Stimulated activated CD8-positive, alpha-beta memory T cell treated with anti-CD3 and anti-CD28 coated beads, Interleukin-7, amount 100 ng/mL, for 1 hour (primary cell): ENCODE data around the gene MSANTD3.

Experiments
- DNase-seq, 2 donors: peaks; one replicate each; pipeline ENCODE4 v3.0.0-alpha.2; 2020; ENCODE audit warnings: low read depth in 2 of 2

MSANTD3 gene

GRCh38 chr9:100465761-100466160, 38.8 kb downstream of the MSANTD3 start:
- DNase-seq, result no peak

- DNase-seq, result no peak
Measured at GRCh38 chr9:100466171-100466828, 39.4 kb downstream of the MSANTD3 start.

GRCh38 chr9:100466829-100467221, 39.9 kb downstream of the MSANTD3 start:
- no peak for DNase-seq

- DNase-seq, result no peak
Measured at GRCh38 chr9:100468041-100468440, 41.1 kb downstream of the MSANTD3 start.

GRCh38 chr9:100472268-100472667, 45.3 kb downstream of the MSANTD3 start:
- no peak for DNase-seq

GRCh38 chr9:100472788-100473275, 45.9 kb downstream of the MSANTD3 start, which contains the start of gene TMEFF1:
TSS of gene TMEFF1 (plus strand) at chr9:100473149. CDS start at chr9:100473545, 396 bp downstream.
- no peak for DNase-seq

- no peak for DNase-seq
Measured at GRCh38 chr9:100473276-100474081, 46.5 kb downstream of the MSANTD3 start.

GRCh38 chr9:100474082-100474923, 47.4 kb downstream of the MSANTD3 start:
- no peak for DNase-seq

GRCh38 chr9:100474924-100475276, 48.0 kb downstream of the MSANTD3 start:
- DNase-seq, result no peak

GRCh38 chr9:100477241-100477640, 50.3 kb downstream of the MSANTD3 start:
- DNase-seq, result no peak

- DNase-seq, result no peak
Measured at GRCh38 chr9:100478192-100478591, 51.2 kb downstream of the MSANTD3 start.

GRCh38 chr9:100479820-100480219, 52.9 kb downstream of the MSANTD3 start:
- DNase-seq, result no peak

- DNase-seq, result no peak
Measured at GRCh38 chr9:100485196-100485595, 58.3 kb downstream of the MSANTD3 start.

GRCh38 chr9:100486479-100487176, 59.7 kb downstream of the MSANTD3 start:
- no peak for DNase-seq

GRCh38 chr9:100488177-100488576, 61.2 kb downstream of the MSANTD3 start:
- no peak for DNase-seq

GRCh38 chr9:100489836-100490235, 62.9 kb downstream of the MSANTD3 start:
- no peak for DNase-seq

GRCh38 chr9:100492952-100493351, 66.0 kb downstream of the MSANTD3 start:
- DNase-seq, result no peak

- no peak for DNase-seq
Measured at GRCh38 chr9:100498592-100498991, 71.6 kb downstream of the MSANTD3 start.

- DNase-seq, result no peak
Measured at GRCh38 chr9:100499460-100499859, 72.5 kb downstream of the MSANTD3 start.

GRCh38 chr9:100499866-100500265, 72.9 kb downstream of the MSANTD3 start:
- no peak for DNase-seq
